ENCODE results near the gene NKD2.

Gene NKD2

DNA sequence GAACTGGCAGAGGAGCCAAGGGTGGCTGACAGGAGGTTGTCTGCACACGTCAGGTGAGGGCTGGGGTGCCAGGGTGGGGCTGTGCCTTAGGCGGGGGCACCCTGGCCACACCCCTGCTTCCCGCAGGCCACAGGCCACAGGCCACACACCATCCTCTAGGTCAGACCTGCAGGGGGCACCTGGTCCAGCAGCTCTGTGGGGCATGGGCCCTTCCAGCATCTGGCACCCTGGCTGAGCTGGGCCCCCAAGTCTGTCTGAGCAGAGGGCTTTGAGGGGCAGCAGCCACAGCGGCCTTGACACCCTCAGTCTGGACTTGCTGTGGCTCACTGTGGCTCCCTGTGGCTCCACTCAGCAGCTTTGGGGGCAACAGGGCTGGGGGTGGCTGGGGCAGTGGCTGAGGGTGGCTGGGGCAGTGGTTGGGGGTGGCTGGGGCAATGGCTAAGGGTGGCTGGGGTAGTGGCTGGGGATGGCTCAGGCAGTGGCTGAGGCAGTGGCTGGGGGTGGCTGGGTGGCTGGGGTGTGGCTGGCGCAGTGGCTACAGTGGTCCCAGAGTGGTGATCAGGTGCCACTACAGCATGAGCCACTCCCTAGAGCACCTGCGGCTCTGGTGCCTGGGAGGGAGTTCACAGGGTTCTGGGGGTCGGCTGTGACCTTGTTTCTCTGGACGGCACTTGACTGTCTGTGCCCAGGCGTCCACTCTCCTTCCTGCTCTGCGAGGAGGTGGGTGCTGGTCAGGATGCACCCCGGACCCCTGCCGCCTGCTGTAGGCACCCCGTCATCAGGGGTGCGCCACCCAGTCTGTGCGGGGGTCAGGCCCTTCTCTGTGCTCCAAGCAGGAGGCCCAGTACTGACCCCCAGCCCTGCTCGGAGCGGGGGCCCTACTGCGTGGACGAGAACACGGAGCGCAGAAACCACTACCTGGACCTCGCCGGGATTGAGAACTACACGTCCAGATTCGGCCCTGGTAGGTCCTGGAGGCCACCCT lies 27.1 kb downstream of the NKD2 start:
- no peak overlapping the region for H3K27ac ChIP-seq
- no peaks in the 10 kb centered on the region for H3K27me3 ChIP-seq (ENCODE audit: control insufficient read depth, insufficient read depth, low read length)
- no peaks in the 10 kb centered on the region for H3K4me1 ChIP-seq
- TF ChIP-seq, protein P1, sequence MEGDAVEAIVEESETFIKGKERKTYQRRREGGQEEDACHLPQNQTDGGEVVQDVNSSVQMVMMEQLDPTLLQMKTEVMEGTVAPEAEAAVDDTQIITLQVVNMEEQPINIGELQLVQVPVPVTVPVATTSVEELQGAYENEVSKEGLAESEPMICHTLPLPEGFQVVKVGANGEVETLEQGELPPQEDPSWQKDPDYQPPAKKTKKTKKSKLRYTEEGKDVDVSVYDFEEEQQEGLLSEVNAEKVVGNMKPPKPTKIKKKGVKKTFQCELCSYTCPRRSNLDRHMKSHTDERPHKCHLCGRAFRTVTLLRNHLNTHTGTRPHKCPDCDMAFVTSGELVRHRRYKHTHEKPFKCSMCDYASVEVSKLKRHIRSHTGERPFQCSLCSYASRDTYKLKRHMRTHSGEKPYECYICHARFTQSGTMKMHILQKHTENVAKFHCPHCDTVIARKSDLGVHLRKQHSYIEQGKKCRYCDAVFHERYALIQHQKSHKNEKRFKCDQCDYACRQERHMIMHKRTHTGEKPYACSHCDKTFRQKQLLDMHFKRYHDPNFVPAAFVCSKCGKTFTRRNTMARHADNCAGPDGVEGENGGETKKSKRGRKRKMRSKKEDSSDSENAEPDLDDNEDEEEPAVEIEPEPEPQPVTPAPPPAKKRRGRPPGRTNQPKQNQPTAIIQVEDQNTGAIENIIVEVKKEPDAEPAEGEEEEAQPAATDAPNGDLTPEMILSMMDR (IDR thresholded peaks at IDR 0.05): no peak
- H3K4me2 ChIP-seq (ENCODE audit: low read length): no peak overlapping the region
- H3K79me2 ChIP-seq: no peaks in the 10 kb centered on the region
- H2AFZ ChIP-seq: no peak overlapping the region
- no peak overlapping the region for H3K4me3 ChIP-seq (ENCODE audit: low read depth, low read length)
- H3K9me3 ChIP-seq (ENCODE audit: control insufficient read depth, low read length): no peaks in the 10 kb centered on the region
- H3K36me3 ChIP-seq (ENCODE audit: control insufficient read depth, insufficient read depth, low read length): no peaks in the 10 kb centered on the region
- no peak overlapping the region for H3K9ac ChIP-seq

DNA sequence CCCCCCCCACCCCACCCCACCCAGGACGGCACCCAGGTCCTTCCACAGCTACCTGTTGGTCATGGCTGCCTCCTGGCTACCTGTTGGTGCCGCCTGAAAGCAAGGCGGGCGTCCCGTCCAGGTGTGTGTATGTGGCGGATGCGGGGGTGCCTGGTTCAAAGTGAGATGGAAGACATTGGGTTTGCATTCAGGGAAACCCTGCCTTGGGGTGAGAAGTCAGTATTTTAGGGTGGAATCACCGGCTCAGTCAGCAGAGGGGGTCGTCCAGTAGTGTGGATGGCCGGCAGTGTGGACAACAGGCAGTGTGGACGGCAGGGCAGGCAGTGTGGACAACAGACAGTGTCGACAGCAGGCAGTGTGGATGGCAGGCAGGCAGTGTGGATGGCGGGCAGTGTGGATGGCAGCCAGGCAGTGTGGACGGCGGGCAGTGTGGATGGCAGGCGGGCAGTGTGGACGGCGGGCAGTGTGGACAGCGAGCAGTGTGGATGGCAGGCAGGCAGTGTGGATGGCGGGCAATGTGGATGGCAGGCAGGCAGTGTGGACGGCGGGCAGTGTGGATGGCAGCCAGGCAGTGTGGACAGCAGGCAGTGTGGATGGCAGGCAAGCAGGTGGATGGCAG lies 28.0 kb downstream of the NKD2 start:
- H3K9me3 ChIP-seq (ENCODE audit: control insufficient read depth, low read length): no peaks in the 10 kb centered on the region
- TF ChIP-seq, protein P1 (IDR thresholded peaks at IDR 0.05): no peak
- no peaks in the 10 kb centered on the region for H3K27me3 ChIP-seq (ENCODE audit: control insufficient read depth, insufficient read depth, low read length)
- H2AFZ ChIP-seq: no peak overlapping the region
- H3K4me2 ChIP-seq (ENCODE audit: low read length): no peak overlapping the region
- H3K27ac ChIP-seq: no peak overlapping the region
- H3K9ac ChIP-seq: no peak overlapping the region
- no peaks in the 10 kb centered on the region for H3K4me1 ChIP-seq
- H3K79me2 ChIP-seq: no peaks in the 10 kb centered on the region
- H3K4me3 ChIP-seq (ENCODE audit: low read depth, low read length): no peak overlapping the region
- no peaks in the 10 kb centered on the region for H3K36me3 ChIP-seq (ENCODE audit: control insufficient read depth, insufficient read depth, low read length)

DNA sequence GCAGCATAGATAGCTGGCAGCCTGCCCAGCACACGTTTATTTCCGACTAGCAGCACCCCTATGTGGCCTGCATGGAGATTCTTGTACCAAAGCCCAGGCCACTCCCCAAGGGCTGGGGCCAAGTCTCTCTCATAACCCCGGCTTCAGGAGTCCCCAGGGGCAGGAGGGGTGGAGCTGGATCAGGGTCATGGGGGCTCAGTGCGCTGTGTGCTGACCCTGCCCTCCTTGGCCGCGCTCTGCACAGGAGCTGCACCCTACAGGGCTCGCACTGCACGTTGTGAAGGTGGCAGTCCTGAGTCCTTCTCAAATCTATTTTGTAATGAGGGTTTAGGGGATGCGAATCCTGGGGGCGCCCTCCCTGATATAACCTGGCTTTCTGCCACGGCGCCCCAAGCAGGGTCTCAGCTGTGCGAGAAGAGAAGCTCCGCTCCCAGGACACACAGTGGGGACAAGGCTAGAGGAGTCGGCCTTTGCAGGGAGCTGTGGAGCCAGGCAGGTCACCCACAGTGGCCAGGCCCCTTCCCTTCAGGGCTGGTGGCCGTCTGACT lies 28.6 kb downstream of the NKD2 start:
- H3K27me3 ChIP-seq (ENCODE audit: control insufficient read depth, insufficient read depth, low read length): no peaks in the 10 kb centered on the region
- no peaks in the 10 kb centered on the region for H3K9me3 ChIP-seq (ENCODE audit: control insufficient read depth, low read length)
- H3K4me3 ChIP-seq (ENCODE audit: low read depth, low read length): no peak overlapping the region
- H2AFZ ChIP-seq: no peak overlapping the region
- no peaks in the 10 kb centered on the region for H3K36me3 ChIP-seq (ENCODE audit: control insufficient read depth, insufficient read depth, low read length)
- TF ChIP-seq, protein P1 (IDR thresholded peaks at IDR 0.05): no peak
- no peaks in the 10 kb centered on the region for H3K79me2 ChIP-seq
- H3K4me1 ChIP-seq: no peaks in the 10 kb centered on the region
- no peak overlapping the region for H3K27ac ChIP-seq
- H3K4me2 ChIP-seq (ENCODE audit: low read length): no peak overlapping the region
- H3K9ac ChIP-seq: no peak overlapping the region

DNA sequence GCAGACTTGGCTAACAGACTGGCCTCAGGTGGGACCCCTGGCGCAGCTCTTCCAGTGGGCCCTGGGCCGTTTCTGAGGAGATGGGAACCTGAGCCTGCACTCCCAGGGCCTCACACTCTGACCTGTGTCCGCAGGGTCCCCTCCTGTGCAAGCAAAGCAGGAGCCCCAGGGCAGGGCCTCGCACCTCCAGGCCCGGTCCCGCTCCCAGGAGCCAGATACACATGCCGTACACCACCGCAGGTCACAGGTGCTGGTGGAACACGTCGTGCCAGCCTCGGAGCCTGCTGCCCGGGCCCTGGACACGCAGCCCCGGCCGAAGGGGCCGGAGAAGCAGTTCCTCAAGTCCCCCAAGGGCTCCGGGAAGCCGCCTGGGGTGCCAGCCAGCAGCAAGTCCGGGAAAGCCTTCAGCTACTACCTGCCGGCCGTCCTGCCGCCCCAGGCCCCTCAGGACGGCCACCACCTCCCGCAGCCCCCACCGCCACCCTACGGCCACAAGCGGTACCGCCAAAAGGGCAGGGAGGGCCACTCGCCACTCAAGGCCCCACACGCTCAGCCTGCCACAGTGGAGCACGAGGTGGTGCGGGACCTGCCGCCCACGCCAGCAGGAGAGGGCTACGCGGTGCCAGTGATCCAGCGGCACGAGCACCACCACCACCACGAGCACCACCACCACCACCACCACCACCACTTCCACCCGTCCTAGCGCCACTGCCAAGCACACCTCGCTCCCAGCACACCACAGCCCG lies 29.2 kb downstream of the NKD2 start:
- no peaks in the 10 kb centered on the region for H3K4me1 ChIP-seq
- no peaks in the 10 kb centered on the region for H3K79me2 ChIP-seq
- H3K4me2 ChIP-seq (ENCODE audit: low read length): no peak overlapping the region
- no peak overlapping the region for H3K4me3 ChIP-seq (ENCODE audit: low read depth, low read length)
- no peak overlapping the region for H3K27ac ChIP-seq
- TF ChIP-seq, protein P1 (IDR thresholded peaks at IDR 0.05): no peak
- no peaks in the 10 kb centered on the region for H3K9me3 ChIP-seq (ENCODE audit: control insufficient read depth, low read length)
- no peaks in the 10 kb centered on the region for H3K27me3 ChIP-seq (ENCODE audit: control insufficient read depth, insufficient read depth, low read length)
- no peak overlapping the region for H3K9ac ChIP-seq
- no peak overlapping the region for H2AFZ ChIP-seq
- no peaks in the 10 kb centered on the region for H3K36me3 ChIP-seq (ENCODE audit: control insufficient read depth, insufficient read depth, low read length)

All from parathyroid adenoma (tissue), 2 donors.